ENCODE data around the gene TRMT44.

GRCh38 chr4:8422327-8422726, 18.2 kb upstream of the TRMT44 start:
- TF ChIP-seq CTCF (IDR thresholded peaks at IDR 0.05 in 2 of 3, conservative IDR thresholded peaks at IDR 0.05 in 1 of 3; ENCODE audit: borderline replicate concordance in 1 of 3, insufficient read depth in 1 of 3, low read depth in 2 of 3, low read length in 2 of 3) (no peak), EZH2 (IDR thresholded peaks at IDR 0.05) (no peak), MAX (IDR thresholded peaks at IDR 0.05) (no peak), POLR2AphosphoS5 (IDR thresholded peaks at IDR 0.05; ENCODE audit: low read depth, low read length) (no peak), POLR2A (IDR thresholded peaks at IDR 0.05; ENCODE audit: borderline replicate concordance, extremely low read depth, insufficient read depth, insufficient read length) (no peak), EZH2phosphoT487 (IDR thresholded peaks at IDR 0.05; ENCODE audit: borderline replicate concordance) (no peak), SIN3A (IDR thresholded peaks at IDR 0.05; ENCODE audit: low read depth) (no peak), RAD21 (IDR thresholded peaks at IDR 0.05; ENCODE audit: low read depth) (no peak), SRF (IDR thresholded peaks at IDR 0.05; ENCODE audit: low read depth) (no peak), YY1 (IDR thresholded peaks at IDR 0.05; ENCODE audit: extremely low read depth, insufficient replicate concordance, low read depth, low read length) (no peak), CEBPB (IDR thresholded peaks at IDR 0.05; ENCODE audit: low read depth) (no peak)
- TF ChIP-seq, protein P1, sequence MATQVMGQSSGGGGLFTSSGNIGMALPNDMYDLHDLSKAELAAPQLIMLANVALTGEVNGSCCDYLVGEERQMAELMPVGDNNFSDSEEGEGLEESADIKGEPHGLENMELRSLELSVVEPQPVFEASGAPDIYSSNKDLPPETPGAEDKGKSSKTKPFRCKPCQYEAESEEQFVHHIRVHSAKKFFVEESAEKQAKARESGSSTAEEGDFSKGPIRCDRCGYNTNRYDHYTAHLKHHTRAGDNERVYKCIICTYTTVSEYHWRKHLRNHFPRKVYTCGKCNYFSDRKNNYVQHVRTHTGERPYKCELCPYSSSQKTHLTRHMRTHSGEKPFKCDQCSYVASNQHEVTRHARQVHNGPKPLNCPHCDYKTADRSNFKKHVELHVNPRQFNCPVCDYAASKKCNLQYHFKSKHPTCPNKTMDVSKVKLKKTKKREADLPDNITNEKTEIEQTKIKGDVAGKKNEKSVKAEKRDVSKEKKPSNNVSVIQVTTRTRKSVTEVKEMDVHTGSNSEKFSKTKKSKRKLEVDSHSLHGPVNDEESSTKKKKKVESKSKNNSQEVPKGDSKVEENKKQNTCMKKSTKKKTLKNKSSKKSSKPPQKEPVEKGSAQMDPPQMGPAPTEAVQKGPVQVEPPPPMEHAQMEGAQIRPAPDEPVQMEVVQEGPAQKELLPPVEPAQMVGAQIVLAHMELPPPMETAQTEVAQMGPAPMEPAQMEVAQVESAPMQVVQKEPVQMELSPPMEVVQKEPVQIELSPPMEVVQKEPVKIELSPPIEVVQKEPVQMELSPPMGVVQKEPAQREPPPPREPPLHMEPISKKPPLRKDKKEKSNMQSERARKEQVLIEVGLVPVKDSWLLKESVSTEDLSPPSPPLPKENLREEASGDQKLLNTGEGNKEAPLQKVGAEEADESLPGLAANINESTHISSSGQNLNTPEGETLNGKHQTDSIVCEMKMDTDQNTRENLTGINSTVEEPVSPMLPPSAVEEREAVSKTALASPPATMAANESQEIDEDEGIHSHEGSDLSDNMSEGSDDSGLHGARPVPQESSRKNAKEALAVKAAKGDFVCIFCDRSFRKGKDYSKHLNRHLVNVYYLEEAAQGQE (IDR thresholded peaks at IDR 0.05; ENCODE audit: low read depth) = no peak
